Measurements from ENCODE around the gene CBLN3. TPM values are rescaled to one million over a fixed set of nuclear protein-coding genes. Genes with fewer than 3 reads are reported as not detected.
A peak's percentile ranks its signal among the peaks of the same experiment; 100 is the strongest.

The CBLN3 gene
- total and polyA plus RNA-seq, 2 of the 4 experiments (the other 2 are of a cell fraction): 0.72 to 4.5 TPM

GRCh38 chr14:24427537-24428508 lies 1.6 kb downstream of the CBLN3 start:
- H4K91ac ChIP-seq (ENCODE audit: insufficient read depth, low read depth, low read length): no peak overlapping the region
- no TSS peak for BruUV-seq (replicated peaks)
- no peak overlapping the region for H2AFZ ChIP-seq (replicated peaks; ENCODE audit: low read length, poor library complexity)
- peaks cover 5% of the 10 kb centered on the region; the same call in 1 of the 2 replicates for H3K27me3 ChIP-seq (ENCODE audit: control insufficient read depth, insufficient read depth, low read length)
- H2BK5ac ChIP-seq (ENCODE audit: low read depth, low read length, poor library complexity, severe bottlenecking): no peak overlapping the region
- ChIA-PET CTCF (no interaction called here), POLR2A (ENCODE audit: unreplicated experiment) (no interaction called here)
- dilution Hi-C loops (cut with HindIII; ENCODE audit: low sequenced_read_pairs, unreplicated experiment): no loop called here
- intact Hi-C loops (cut with micrococcal nuclease): no loop called here
- peaks cover 5% of the 10 kb centered on the region for H3K9me1 ChIP-seq (ENCODE audit: insufficient read depth, low read length)
- H4K20me1 ChIP-seq (ENCODE audit: insufficient read depth, low read length): peaks cover 19% of the 10 kb centered on the region
- no peak overlapping the region for H2BK20ac ChIP-seq (ENCODE audit: low read depth, low read length)
- no peak overlapping the region for H3K18ac ChIP-seq (ENCODE audit: low read depth, low read length)
- peaks cover 12 to 35% of the 10 kb centered on the region in 2 experiments for H3K79me1 ChIP-seq (ENCODE audit: low read depth in 1 of 2, low read length in 2 of 2)
- peaks cover 11% of the 10 kb centered on the region; the same call in 1 of the 2 replicates for H3K36me3 ChIP-seq (ENCODE audit: control insufficient read depth, insufficient read depth, low read length)
- no peak overlapping the region for H4K5ac ChIP-seq (ENCODE audit: low read depth, low read length)
- H3K4me1 ChIP-seq (ENCODE audit: control insufficient read depth, insufficient read depth, low read length): peaks cover 18% of the 10 kb centered on the region; the same call in 1 of the 2 replicates
- H3K4ac ChIP-seq (ENCODE audit: low read depth, low read length): no peak overlapping the region
- no peak for ATAC-seq (ENCODE audit: low read depth)
- no peak overlapping the region for H3K14ac ChIP-seq (replicated peaks; ENCODE audit: low read depth, low read length)
- H3K9me3 ChIP-seq (ENCODE audit: control insufficient read depth, insufficient read depth, low read length): no peaks in the 10 kb centered on the region
- no peak overlapping the region for H3K56ac ChIP-seq (ENCODE audit: extremely low read depth, insufficient read depth, low read length)
- no peak overlapping the region for H3K9ac ChIP-seq (ENCODE audit: low read depth, low read length)
- no peak overlapping the region for H2BK120ac ChIP-seq (ENCODE audit: low read depth, low read length)
- H3K27ac ChIP-seq (ENCODE audit: insufficient read depth, low read length): no peak overlapping the region
- in situ Hi-C loops (cut with MboI; ENCODE audit: low sequenced_read_pairs): loop anchor here (25.0 kb wide), 1 partner anchor 1116 kb away; the partner anchor contains the start of genes BCL2L2, PABPN1 and PPP1R3E
- no peak overlapping the region for H4K8ac ChIP-seq (ENCODE audit: low read depth in 2 of 2, low read length in 2 of 2)
- no peak for DNase-seq
- H2AK5ac ChIP-seq (ENCODE audit: low read depth, low read length): no peak overlapping the region; the same call in 1 of the 2 replicates
- peak overlapping the region; percentile 45 for H2AK9ac ChIP-seq (replicated peaks; ENCODE audit: low read depth, low read length, poor library complexity)
- H3K4me2 ChIP-seq (ENCODE audit: low read depth, low read length): no peak overlapping the region
- no peak overlapping the region for H2BK15ac ChIP-seq (ENCODE audit: low read depth, low read length)
- H3K23ac ChIP-seq (ENCODE audit: low read depth, low read length): no peak overlapping the region
- WGBS, 2 experiments (ENCODE audit: extremely low coverage in 2 of 2, insufficient read length in 1 of 2): 96% methylated on average over 4 of the region's 18 CpGs; no CpG with 5 or more reads in 1 of the 2 experiments
- H3K4me3 ChIP-seq (ENCODE audit: insufficient read depth, low read depth, low read length): no peak overlapping the region
- TF ChIP-seq MAZ (IDR thresholded peaks at IDR 0.05; ENCODE audit: borderline replicate concordance, low read depth, low read length) (no peak), CHD1 (IDR thresholded peaks at IDR 0.05; ENCODE audit: low read depth, low read length) (no peak), NFE2L2 (IDR thresholded peaks at IDR 0.05; ENCODE audit: low read depth, low read length) (no peak), SMC3 (IDR thresholded peaks at IDR 0.05; ENCODE audit: low read depth, low read length) (no peak), POLR2A (IDR thresholded peaks at IDR 0.05; ENCODE audit: low read depth, low read length) (no peak), RFX5 (IDR thresholded peaks at IDR 0.05; ENCODE audit: low read depth, low read length) (no peak), RCOR1 (IDR thresholded peaks at IDR 0.05; ENCODE audit: insufficient replicate concordance, low read length) (no peak), BHLHE40 (IDR thresholded peaks at IDR 0.05; ENCODE audit: low read depth, low read length) (no peak), USF2 (IDR thresholded peaks at IDR 0.05; ENCODE audit: low read depth, low read length) (no peak), CTCF (conservative IDR thresholded peaks at IDR 0.05; ENCODE audit: low read depth, low read length) (no peak), MAFK (IDR thresholded peaks at IDR 0.05; ENCODE audit: low read depth, low read length) (no peak), MXI1 (IDR thresholded peaks at IDR 0.05; ENCODE audit: borderline replicate concordance, low read depth, low read length) (no peak), ELK1 (IDR thresholded peaks at IDR 0.05; ENCODE audit: borderline replicate concordance, low read depth, low read length) (no peak), FOS (IDR thresholded peaks at IDR 0.05; ENCODE audit: low read depth, low read length) (no peak)

Measured in IMR-90 (cell line).